HG03045 (cell line): Measurements from ENCODE around the gene EXOSC1.
"Not testable (repeated sequence)": the region's sequence is repeated elsewhere in the genome, so short reads cannot be mapped to it uniquely, and the experiment has no call there.

Experiments used
- ATAC-seq: cut with Tn5 transposase; IDR thresholded peaks from one replicate; pipeline ENCODE4 v1.9.1; 2021; ENCODE audit warnings: mild to moderate bottlenecking, moderate library complexity; ENCODE audit not compliant: unreplicated experiment

EXOSC1 gene

GRCh38 chr10:97411406-97411805 lies 34.4 kb downstream of the EXOSC1 start:
- ATAC-seq: no peak

- no peak for ATAC-seq
Measured at GRCh38 chr10:97408496-97408992, 37.3 kb downstream of the EXOSC1 start.

- no peak for ATAC-seq
Measured at GRCh38 chr10:97407952-97408248, 37.9 kb downstream of the EXOSC1 start.

GRCh38 chr10:97407211-97407951 lies 38.4 kb downstream of the EXOSC1 start:
- ATAC-seq: peak; percentile 90

- not testable (repeated sequence) for ATAC-seq
Measured at GRCh38 chr10:97406483-97406882, 39.3 kb downstream of the EXOSC1 start.

- ATAC-seq: no peak
Measured at GRCh38 chr10:97406064-97406463, 39.7 kb downstream of the EXOSC1 start.

- ATAC-seq: no peak
Measured at GRCh38 chr10:97404044-97404443, 41.8 kb downstream of the EXOSC1 start.

- ATAC-seq: no peak
Measured at GRCh38 chr10:97401455-97401919, 44.3 kb downstream of the EXOSC1 start.

- peak; percentile 96 for ATAC-seq
Measured at GRCh38 chr10:97400665-97401454, 44.9 kb downstream of the EXOSC1 start, which contains the start of gene RRP12. Gene RRP12 (minus strand): TSS chr10:97401340. CDS start chr10:97401231, 109 bp downstream.

- peak; percentile 36 for ATAC-seq
Measured at GRCh38 chr10:97399843-97400545, 45.8 kb downstream of the EXOSC1 start.

GRCh38 chr10:97396056-97396455 lies 49.8 kb downstream of the EXOSC1 start:
- ATAC-seq: no peak

GRCh38 chr10:97393034-97393573 lies 52.7 kb downstream of the EXOSC1 start:
- ATAC-seq: no peak

GRCh38 chr10:97390091-97390490 lies 55.7 kb downstream of the EXOSC1 start:
- no peak for ATAC-seq

GRCh38 chr10:97388152-97388551 lies 57.7 kb downstream of the EXOSC1 start:
- ATAC-seq: no peak
